Activated naive CD8-positive, alpha-beta T cell treated with anti-CD3 and anti-CD28 coated beads for 36 hours (primary cell): ENCODE data around the gene LILRA5. TPM values are rescaled to one million over a fixed set of nuclear protein-coding genes. Genes with fewer than 3 reads are reported as not detected.
"Not testable (repeated sequence)": the region's sequence is repeated elsewhere in the genome, so short reads cannot be mapped to it uniquely, and the experiment has no call there.

Experiments
- DNase-seq: peaks from one replicate; pipeline ENCODE4 v3.0.0; 2021
- H3K27ac Mint-ChIP-seq: one replicate; pipeline ENCODE4 v1.8.0; 2022; ENCODE audit warnings: mild to moderate bottlenecking, moderate library complexity, mixed read lengths
- H3K27me3 Mint-ChIP-seq: one replicate; pipeline ENCODE4 v1.8.0; 2022; ENCODE audit warnings: mild to moderate bottlenecking, mixed read lengths
- H3K36me3 Mint-ChIP-seq: one replicate; pipeline ENCODE4 v1.8.0; 2021; ENCODE audit warnings: mild to moderate bottlenecking, mixed read lengths
- H3K4me1 Mint-ChIP-seq: one replicate; pipeline ENCODE4 v1.8.0; 2021; ENCODE audit warnings: mixed read lengths
- H3K4me3 Mint-ChIP-seq: one replicate; pipeline ENCODE4 v1.8.0; 2022; ENCODE audit warnings: mild to moderate bottlenecking, moderate library complexity, mixed read lengths
- H3K9me3 Mint-ChIP-seq: one replicate; pipeline ENCODE4 v1.8.0; 2022; ENCODE audit warnings: mixed read lengths
- total RNA-seq, 2 experiments: library from RNA; stranded (reverse); gene quantifications; one replicate each; pipeline ENCODE4 v1.2.3, GENCODE V29; 2021

The LILRA5 gene
- total RNA-seq, 2 experiments from 2014 or later, result not detected

- DNase-seq, result no peak
- peaks cover 7% of the 10 kb centered on the region for H3K27me3 Mint-ChIP-seq
- no peak overlapping the region for H3K27ac Mint-ChIP-seq
- H3K4me1 Mint-ChIP-seq, result peaks cover 5% of the 10 kb centered on the region
- H3K4me3 Mint-ChIP-seq, result no peak overlapping the region
- no peaks in the 10 kb centered on the region for H3K36me3 Mint-ChIP-seq
- peaks cover 2% of the 10 kb centered on the region for H3K9me3 Mint-ChIP-seq
These were observed 13.9 kb downstream of the LILRA5 start for GRCh38 chr19:54299126-54299498.

- DNase-seq, result no peak
- Mint-ChIP-seq H3K27ac (no peak overlapping the region), H3K36me3 (no peaks in the 10 kb centered on the region), H3K27me3 (peaks cover 12% of the 10 kb centered on the region), H3K4me1 (peaks cover under 1% of the 10 kb centered on the region), H3K4me3 (no peak overlapping the region), H3K9me3 (peaks cover 2% of the 10 kb centered on the region)
These were observed 14.4 kb downstream of the LILRA5 start for GRCh38 chr19:54298357-54299125.

GRCh38 chr19:54297759-54298305, 15.1 kb downstream of the LILRA5 start:
- peaks cover 2% of the 10 kb centered on the region for H3K9me3 Mint-ChIP-seq
- no peaks in the 10 kb centered on the region for H3K4me1 Mint-ChIP-seq
- no peak overlapping the region for H3K27ac Mint-ChIP-seq
- no peaks in the 10 kb centered on the region for H3K36me3 Mint-ChIP-seq
- no peak for DNase-seq
- peaks cover 17% of the 10 kb centered on the region for H3K27me3 Mint-ChIP-seq
- H3K4me3 Mint-ChIP-seq, result no peak overlapping the region

GRCh38 chr19:54294539-54294938, 18.4 kb downstream of the LILRA5 start:
- H3K4me1 Mint-ChIP-seq, result no peaks in the 10 kb centered on the region
- no peaks in the 10 kb centered on the region for H3K36me3 Mint-ChIP-seq
- no peak for DNase-seq
- H3K27me3 Mint-ChIP-seq, result peaks cover 26% of the 10 kb centered on the region
- peaks cover 2% of the 10 kb centered on the region for H3K9me3 Mint-ChIP-seq
- H3K27ac Mint-ChIP-seq, result no peak overlapping the region
- no peak overlapping the region for H3K4me3 Mint-ChIP-seq

- DNase-seq, H3K36me3 Mint-ChIP-seq, H3K4me1 Mint-ChIP-seq, H3K9me3 Mint-ChIP-seq, H3K27ac Mint-ChIP-seq, H3K4me3 Mint-ChIP-seq: not testable (repeated sequence)
- peaks cover 20% of the 10 kb centered on the region for H3K27me3 Mint-ChIP-seq
These were observed 23.8 kb downstream of the LILRA5 start for GRCh38 chr19:54289160-54289559.

- H3K4me3 Mint-ChIP-seq, result no peak overlapping the region
- no peaks in the 10 kb centered on the region for H3K9me3 Mint-ChIP-seq
- no peaks in the 10 kb centered on the region for H3K36me3 Mint-ChIP-seq
- peaks cover 9% of the 10 kb centered on the region for H3K27me3 Mint-ChIP-seq
- H3K27ac Mint-ChIP-seq, result no peak overlapping the region
- peaks cover 5% of the 10 kb centered on the region for H3K4me1 Mint-ChIP-seq
- DNase-seq, result no peak
These were observed 25.5 kb downstream of the LILRA5 start for GRCh38 chr19:54287456-54287855.

GRCh38 chr19:54286283-54286682, 26.7 kb downstream of the LILRA5 start:
- H3K27ac Mint-ChIP-seq, DNase-seq, H3K4me1 Mint-ChIP-seq, H3K9me3 Mint-ChIP-seq, H3K4me3 Mint-ChIP-seq, H3K36me3 Mint-ChIP-seq: not testable (repeated sequence)
- H3K27me3 Mint-ChIP-seq, result peaks cover 12% of the 10 kb centered on the region

GRCh38 chr19:54285427-54286056, 27.4 kb downstream of the LILRA5 start:
- not testable (repeated sequence) for H3K36me3 Mint-ChIP-seq, H3K9me3 Mint-ChIP-seq, H3K4me3 Mint-ChIP-seq, H3K27ac Mint-ChIP-seq, DNase-seq, H3K4me1 Mint-ChIP-seq
- H3K27me3 Mint-ChIP-seq, result peaks cover 16% of the 10 kb centered on the region

- H3K4me1 Mint-ChIP-seq, result peaks cover 5% of the 10 kb centered on the region
- H3K27me3 Mint-ChIP-seq, result peaks cover 33% of the 10 kb centered on the region
- no peaks in the 10 kb centered on the region for H3K9me3 Mint-ChIP-seq
- H3K4me3 Mint-ChIP-seq, result no peak overlapping the region
- no peak for DNase-seq
- H3K36me3 Mint-ChIP-seq, result no peaks in the 10 kb centered on the region
- H3K27ac Mint-ChIP-seq, result no peak overlapping the region
These were observed 30.1 kb downstream of the LILRA5 start for GRCh38 chr19:54282686-54283470.

GRCh38 chr19:54281729-54282075, 31.3 kb downstream of the LILRA5 start:
- not testable (repeated sequence) for DNase-seq, H3K27ac Mint-ChIP-seq
- H3K27me3 Mint-ChIP-seq, result peaks cover 34% of the 10 kb centered on the region

GRCh38 chr19:54281007-54281728, 31.8 kb downstream of the LILRA5 start, which contains the start of gene LILRB2:
Gene LILRB2 (minus strand): TSS chr19:54281110. CDS start chr19:54280496, 614 bp downstream.
- Mint-ChIP-seq H3K27me3 (peaks cover 34% of the 10 kb centered on the region), H3K9me3 (no peaks in the 10 kb centered on the region), H3K27ac (no peak within 1 kb of the TSS), H3K4me3 (no peak within 1 kb of the TSS), H3K4me1 (peaks cover 5% of the 10 kb centered on the region), H3K36me3 (no peaks in the 10 kb centered on the region)
- DNase-seq, result no peak

More at GRCh38 chr19:54281729-54282075, 31.3 kb downstream of the LILRA5 start:
- H3K4me3 Mint-ChIP-seq, H3K4me1 Mint-ChIP-seq, H3K36me3 Mint-ChIP-seq, H3K9me3 Mint-ChIP-seq: not testable (repeated sequence)

GRCh38 chr19:54280441-54280840, 32.5 kb downstream of the LILRA5 start:
- H3K36me3 Mint-ChIP-seq, DNase-seq, H3K27ac Mint-ChIP-seq, H3K4me1 Mint-ChIP-seq, H3K9me3 Mint-ChIP-seq, H3K4me3 Mint-ChIP-seq: not testable (repeated sequence)
- peaks cover 34% of the 10 kb centered on the region for H3K27me3 Mint-ChIP-seq

- DNase-seq, H3K27ac Mint-ChIP-seq, H3K4me1 Mint-ChIP-seq, H3K4me3 Mint-ChIP-seq, H3K36me3 Mint-ChIP-seq, H3K9me3 Mint-ChIP-seq: not testable (repeated sequence)
- H3K27me3 Mint-ChIP-seq, result peaks cover 34% of the 10 kb centered on the region
These were observed 32.9 kb downstream of the LILRA5 start for GRCh38 chr19:54280025-54280424.

GRCh38 chr19:54279406-54279962, 33.5 kb downstream of the LILRA5 start:
- no peaks in the 10 kb centered on the region for H3K9me3 Mint-ChIP-seq
- peaks cover 2% of the 10 kb centered on the region for H3K4me1 Mint-ChIP-seq

More at GRCh38 chr19:54279406-54279962, 33.5 kb downstream of the LILRA5 start:
- Mint-ChIP-seq H3K36me3 (no peaks in the 10 kb centered on the region), H3K27ac (no peak overlapping the region), H3K4me3 (no peak overlapping the region), H3K27me3 (peaks cover 34% of the 10 kb centered on the region)
- DNase-seq, result no peak
